HUES48 (cell line): ENCODE data around the gene EFHC2.
"Not testable (repeated sequence)": the region's sequence is repeated elsewhere in the genome, so short reads cannot be mapped to it uniquely, and the experiment has no call there.

ENCODE experiments used
- H3K27ac ChIP-seq: one replicate; pipeline ENCODE4 v1.7.0; 2013; ENCODE audit warnings: low read depth, low read length, inconsistent platforms
- H3K27me3 ChIP-seq: 2 replicates; pipeline ENCODE4 v1.6.1; 2013; ENCODE audit warnings: mild to moderate bottlenecking, low read length; ENCODE audit not compliant: control insufficient read depth, insufficient read depth
- H3K36me3 ChIP-seq: 2 replicates; pipeline ENCODE4 v1.6.1; 2013; ENCODE audit warnings: low read length; ENCODE audit not compliant: control insufficient read depth, insufficient read depth
- H3K4me1 ChIP-seq: 2 replicates; pipeline ENCODE4 v1.6.1; 2013; ENCODE audit warnings: mild to moderate bottlenecking, low read length; ENCODE audit not compliant: control insufficient read depth, insufficient read depth
- H3K4me3 ChIP-seq: 2 replicates; pipeline ENCODE4 v1.5.1; 2013; ENCODE audit warnings: mild to moderate bottlenecking, low read depth, low read length
- H3K9ac ChIP-seq: 2 replicates; pipeline ENCODE4 v1.6.1; 2013; ENCODE audit warnings: mild to moderate bottlenecking, low read depth, low read length, moderate library complexity
- H3K9me3 ChIP-seq: 2 replicates; pipeline ENCODE4 v1.6.1; 2013; ENCODE audit warnings: low read length; ENCODE audit not compliant: control insufficient read depth, insufficient read depth

The EFHC2 gene

GRCh38 chrX:44203791-44204190, 139.7 kb downstream of the EFHC2 start:
- Histone ChIP-seq H3K27me3 (no peaks in the 10 kb centered on the region), H3K9me3 (no peaks in the 10 kb centered on the region), H3K4me3 (no peak overlapping the region), H3K4me1 (0 out of 2 replicates have a peak, but pooled peaks cover under 1% of the 10 kb centered on the region), H3K36me3 (no peaks in the 10 kb centered on the region), H3K27ac (no peak overlapping the region), H3K9ac (no peak overlapping the region)

- Histone ChIP-seq H3K9me3 (no peaks in the 10 kb centered on the region), H3K4me3 (no peak overlapping the region), H3K9ac (no peak overlapping the region), H3K27me3 (no peaks in the 10 kb centered on the region), H3K4me1 (peaks cover 12% of the 10 kb centered on the region; the same call in 1 of the 2 replicates), H3K27ac (no peak overlapping the region), H3K36me3 (no peaks in the 10 kb centered on the region)
Measured at GRCh38 chrX:44202596-44202995, 140.9 kb downstream of the EFHC2 start.

GRCh38 chrX:44189116-44189515, 154.4 kb downstream of the EFHC2 start:
- H3K9ac ChIP-seq = no peak overlapping the region
- H3K9me3 ChIP-seq = no peaks in the 10 kb centered on the region
- no peaks in the 10 kb centered on the region for H3K36me3 ChIP-seq
- no peak overlapping the region for H3K27ac ChIP-seq
- H3K4me3 ChIP-seq = no peak overlapping the region
- H3K27me3 ChIP-seq = no peaks in the 10 kb centered on the region
- H3K4me1 ChIP-seq = no peaks in the 10 kb centered on the region

DNA sequence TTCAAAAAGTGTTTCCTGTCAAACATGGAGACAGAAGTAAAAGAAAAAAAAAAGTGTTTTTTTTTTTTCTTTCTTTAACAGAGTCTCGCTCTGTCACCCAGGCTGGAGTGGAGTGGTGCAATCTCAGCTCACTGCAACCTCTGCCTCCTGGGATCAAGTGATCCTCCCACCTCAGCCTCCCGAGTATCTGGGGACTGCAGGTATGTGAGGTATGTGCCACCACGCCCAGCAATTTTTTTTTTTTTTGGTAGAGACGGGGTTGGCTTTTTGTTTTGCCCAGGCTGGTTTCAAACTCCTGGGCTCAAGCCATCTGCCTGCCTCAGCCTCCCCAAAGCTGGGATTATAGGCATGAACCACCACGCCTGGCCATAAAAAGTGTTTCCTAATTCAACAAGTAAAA, 155.6 kb downstream of the EFHC2 start:
- H3K9me3 ChIP-seq, H3K27me3 ChIP-seq, H3K4me1 ChIP-seq: not testable (repeated sequence)

GRCh38 chrX:44183329-44183728, 160.1 kb downstream of the EFHC2 start:
- no peak overlapping the region for H3K9ac ChIP-seq
- no peaks in the 10 kb centered on the region for H3K36me3 ChIP-seq
- no peaks in the 10 kb centered on the region for H3K4me1 ChIP-seq
- H3K27me3 ChIP-seq = no peaks in the 10 kb centered on the region
- H3K4me3 ChIP-seq = no peak overlapping the region
- no peak overlapping the region for H3K27ac ChIP-seq
- H3K9me3 ChIP-seq = no peaks in the 10 kb centered on the region

More for the DNA sequence above, 155.6 kb downstream of the EFHC2 start:
- H3K4me3 ChIP-seq, H3K9ac ChIP-seq, H3K27ac ChIP-seq, H3K36me3 ChIP-seq: not testable (repeated sequence)

DNA sequence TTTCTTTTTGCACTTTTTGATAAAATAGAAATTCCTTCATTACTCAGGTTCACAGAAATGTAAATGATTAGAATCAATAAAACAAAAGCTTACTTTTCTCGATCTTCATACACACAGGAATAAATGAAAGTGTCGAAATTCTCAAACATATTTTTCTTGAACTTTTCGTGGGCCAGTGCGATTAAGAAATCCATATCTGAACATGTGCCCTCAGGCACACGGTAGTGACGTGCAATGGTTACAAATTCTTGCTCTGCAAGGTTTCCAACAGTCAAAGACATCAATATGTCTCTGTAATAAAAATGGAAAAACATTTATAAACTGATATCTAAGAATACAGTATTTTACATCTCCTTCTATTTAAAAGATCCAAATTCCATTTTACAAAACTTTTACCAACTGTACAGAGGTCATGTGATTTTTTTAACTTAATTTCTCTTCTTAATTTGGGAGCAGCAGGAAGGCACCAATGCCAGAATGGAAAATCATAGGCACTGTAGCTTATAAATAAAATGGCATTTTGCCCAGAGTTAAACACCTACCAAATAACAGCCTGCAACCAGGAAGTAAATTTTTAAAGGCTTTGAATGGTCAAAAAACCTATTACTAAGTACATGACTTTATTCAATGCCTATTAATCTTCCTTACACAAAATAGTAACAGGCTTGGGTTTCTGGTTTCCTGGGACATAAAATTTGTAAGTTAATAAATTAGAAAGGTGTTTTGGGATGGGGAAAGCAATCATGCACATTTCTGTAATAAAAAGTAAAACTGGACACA, 165.0 kb downstream of the EFHC2 start:
- no peak overlapping the region for H3K4me3 ChIP-seq
- no peaks in the 10 kb centered on the region for H3K27me3 ChIP-seq
- no peaks in the 10 kb centered on the region for H3K36me3 ChIP-seq
- H3K4me1 ChIP-seq = no peaks in the 10 kb centered on the region
- no peak overlapping the region for H3K27ac ChIP-seq
- no peaks in the 10 kb centered on the region for H3K9me3 ChIP-seq
- H3K9ac ChIP-seq = no peak overlapping the region

DNA sequence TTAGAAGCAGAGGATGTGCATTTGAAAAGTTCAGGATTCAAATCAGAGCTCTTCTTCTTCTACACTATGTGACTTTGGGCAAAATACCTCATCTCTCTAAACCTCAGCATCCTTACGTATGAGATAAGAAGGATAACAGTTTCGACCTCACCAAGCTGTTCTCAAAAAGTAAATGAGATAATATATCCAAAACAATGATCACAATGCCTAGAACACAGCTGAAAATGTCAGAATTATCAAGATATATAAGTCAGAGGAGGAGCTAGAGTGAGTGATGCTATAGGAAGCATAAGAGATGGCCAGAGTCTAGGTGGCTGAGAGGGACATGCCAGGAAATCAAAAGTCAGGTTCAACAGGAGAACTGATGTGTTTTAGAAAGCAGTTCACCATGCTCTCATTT, 168.0 kb downstream of the EFHC2 start:
- no peaks in the 10 kb centered on the region for H3K36me3 ChIP-seq
- no peaks in the 10 kb centered on the region; the same call in 1 of the 2 replicates for H3K27me3 ChIP-seq
- H3K27ac ChIP-seq = no peak overlapping the region
- no peak overlapping the region for H3K9ac ChIP-seq
- H3K9me3 ChIP-seq = no peaks in the 10 kb centered on the region
- no peaks in the 10 kb centered on the region for H3K4me1 ChIP-seq
- H3K4me3 ChIP-seq = no peak overlapping the region

DNA sequence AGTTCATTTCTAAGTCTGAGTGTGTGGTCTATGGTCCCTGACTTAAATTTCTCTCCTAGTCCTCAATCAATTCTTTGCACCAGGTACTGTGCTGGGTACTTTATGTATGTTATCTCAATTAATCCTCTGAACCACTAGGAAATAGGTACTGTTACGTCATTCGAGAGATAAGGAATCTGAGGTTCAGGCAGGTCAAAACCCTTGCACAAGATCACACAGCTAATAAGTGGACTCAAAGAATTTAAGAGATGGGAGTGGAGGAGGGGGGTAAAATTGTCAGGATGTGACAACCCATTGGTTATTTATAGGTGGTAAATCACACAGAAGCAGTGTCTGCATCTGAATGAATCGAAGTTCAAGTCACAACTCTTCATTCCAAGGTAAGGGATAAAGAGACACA, 169.4 kb downstream of the EFHC2 start:
- no peaks in the 10 kb centered on the region for H3K4me1 ChIP-seq
- H3K27me3 ChIP-seq = no peaks in the 10 kb centered on the region; the same call in 1 of the 2 replicates
- H3K27ac ChIP-seq = no peak overlapping the region
- no peaks in the 10 kb centered on the region for H3K9me3 ChIP-seq
- no peaks in the 10 kb centered on the region for H3K36me3 ChIP-seq
- no peak overlapping the region for H3K4me3 ChIP-seq
- no peak overlapping the region for H3K9ac ChIP-seq

- H3K36me3 ChIP-seq = no peaks in the 10 kb centered on the region
- no peak overlapping the region for H3K9ac ChIP-seq
- no peak overlapping the region for H3K27ac ChIP-seq
- H3K4me1 ChIP-seq = no peaks in the 10 kb centered on the region
- H3K9me3 ChIP-seq = no peaks in the 10 kb centered on the region
- H3K4me3 ChIP-seq = no peak overlapping the region
- no peaks in the 10 kb centered on the region; the same call in 1 of the 2 replicates for H3K27me3 ChIP-seq
Measured at GRCh38 chrX:44173219-44173618, 170.3 kb downstream of the EFHC2 start.

DNA sequence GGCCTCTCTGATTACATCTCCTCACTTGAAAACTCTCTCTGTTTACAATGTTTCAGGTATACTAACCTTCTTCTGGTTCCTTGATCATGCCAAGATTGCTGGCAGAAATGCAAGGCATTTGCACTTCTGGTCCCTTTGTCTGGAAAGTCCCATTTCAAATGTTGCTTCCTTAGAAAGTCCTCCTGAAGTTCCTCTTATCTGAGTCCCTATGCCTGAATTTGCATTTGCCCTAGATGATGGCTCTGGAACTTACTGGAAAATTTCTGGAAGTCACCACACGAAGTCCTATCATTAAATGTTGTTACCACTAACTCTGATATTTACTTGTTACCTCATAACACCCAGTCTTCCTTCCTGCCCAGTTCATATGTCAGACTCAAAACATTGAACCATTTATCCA, 176.4 kb downstream of the EFHC2 start:
- no peaks in the 10 kb centered on the region for H3K4me1 ChIP-seq
- no peak overlapping the region for H3K27ac ChIP-seq
- H3K9ac ChIP-seq = no peak overlapping the region
- no peaks in the 10 kb centered on the region for H3K9me3 ChIP-seq
- H3K27me3 ChIP-seq = no peaks in the 10 kb centered on the region; the same call in 1 of the 2 replicates
- no peaks in the 10 kb centered on the region for H3K36me3 ChIP-seq
- no peak overlapping the region for H3K4me3 ChIP-seq

DNA sequence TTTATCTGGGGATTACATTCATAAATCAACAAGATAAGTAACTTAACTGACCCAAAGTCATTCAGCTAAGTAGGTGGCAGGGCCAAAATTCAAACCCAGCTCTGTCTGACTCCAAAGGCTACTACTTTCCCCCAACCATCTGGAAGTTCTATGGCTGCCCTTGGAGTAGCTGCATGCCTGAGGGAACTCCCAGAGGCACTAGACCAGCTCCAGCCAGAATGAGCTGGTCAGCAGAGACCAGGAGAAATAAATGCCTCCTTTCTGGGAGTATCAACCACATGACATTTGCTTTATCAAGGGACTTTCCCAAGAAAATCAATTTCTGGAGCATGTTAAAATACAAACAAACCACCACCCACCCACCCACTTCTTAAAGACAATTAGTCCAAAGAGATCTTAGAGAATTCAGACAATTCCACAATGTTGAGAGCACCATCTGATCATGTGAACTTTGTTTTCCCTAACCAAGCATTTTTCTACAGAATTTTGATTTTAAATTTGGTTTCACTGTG, 180.5 kb downstream of the EFHC2 start:
- no peak overlapping the region for H3K9ac ChIP-seq
- H3K4me3 ChIP-seq = no peak overlapping the region
- no peaks in the 10 kb centered on the region for H3K27me3 ChIP-seq
- H3K9me3 ChIP-seq = no peaks in the 10 kb centered on the region
- H3K27ac ChIP-seq = no peak overlapping the region
- no peaks in the 10 kb centered on the region for H3K4me1 ChIP-seq
- H3K36me3 ChIP-seq = no peaks in the 10 kb centered on the region
